Panc1 (cell line): Measurements from ENCODE around the gene SAMD4A.

Source experiments
- POLR2AphosphoS5 ChIP-seq: IDR thresholded peaks from 2 replicates; pipeline ENCODE4 v1.6.1; 2012; ENCODE audit warnings: mild to moderate bottlenecking, low read depth, low read length, moderate library complexity
- SIN3A ChIP-seq: IDR thresholded peaks from 2 replicates; pipeline ENCODE4 v1.6.1; 2012; ENCODE audit warnings: low read depth, mild to moderate bottlenecking, low read length, moderate library complexity, borderline replicate concordance; ENCODE audit not compliant: insufficient read depth
- TCF7L2 ChIP-seq: IDR thresholded peaks from 2 replicates; pipeline ENCODE4 v1.6.1; 2011; ENCODE audit warnings: mild to moderate bottlenecking, low read depth, low read length, inconsistent platforms
- TF ChIP-seq, protein P1 (sequence below): fragments of 450-650 bp; IDR thresholded peaks from 2 replicates; pipeline ENCODE4 v1.5.1; 2017; ENCODE audit warnings: mild to moderate bottlenecking
- TF ChIP-seq, protein P2 (sequence below), 2 experiments: IDR thresholded peaks; 2 replicates each; pipeline ENCODE4 v1.6.1; 2011 to 2012; ENCODE audit warnings: low read depth in 2 of 2, control low read depth in 1 of 2, low read length in 1 of 2, mild to moderate bottlenecking in 1 of 2, moderate library complexity in 1 of 2; ENCODE audit not compliant: insufficient read depth in 1 of 2

DNA sequence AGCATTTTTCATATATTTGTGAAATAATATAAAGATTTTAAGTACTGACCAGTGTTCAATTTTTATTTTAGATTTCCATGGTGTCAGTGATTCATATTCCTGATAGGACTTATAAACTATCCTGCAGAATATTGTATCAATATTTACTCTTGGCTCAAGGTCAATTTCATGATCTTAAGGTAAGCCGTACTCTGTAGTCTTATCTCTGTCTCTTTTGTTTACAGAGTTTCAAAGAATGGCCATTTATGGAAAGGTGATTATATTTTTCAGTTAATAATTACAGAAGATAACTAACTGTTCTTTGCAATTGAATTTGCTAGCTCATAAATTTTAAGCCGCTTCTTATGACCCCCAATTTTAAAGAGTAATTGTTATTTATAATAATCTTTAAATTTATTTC is 29.3 kb upstream of the SAMD4A start:
- TF ChIP-seq, protein P1, sequence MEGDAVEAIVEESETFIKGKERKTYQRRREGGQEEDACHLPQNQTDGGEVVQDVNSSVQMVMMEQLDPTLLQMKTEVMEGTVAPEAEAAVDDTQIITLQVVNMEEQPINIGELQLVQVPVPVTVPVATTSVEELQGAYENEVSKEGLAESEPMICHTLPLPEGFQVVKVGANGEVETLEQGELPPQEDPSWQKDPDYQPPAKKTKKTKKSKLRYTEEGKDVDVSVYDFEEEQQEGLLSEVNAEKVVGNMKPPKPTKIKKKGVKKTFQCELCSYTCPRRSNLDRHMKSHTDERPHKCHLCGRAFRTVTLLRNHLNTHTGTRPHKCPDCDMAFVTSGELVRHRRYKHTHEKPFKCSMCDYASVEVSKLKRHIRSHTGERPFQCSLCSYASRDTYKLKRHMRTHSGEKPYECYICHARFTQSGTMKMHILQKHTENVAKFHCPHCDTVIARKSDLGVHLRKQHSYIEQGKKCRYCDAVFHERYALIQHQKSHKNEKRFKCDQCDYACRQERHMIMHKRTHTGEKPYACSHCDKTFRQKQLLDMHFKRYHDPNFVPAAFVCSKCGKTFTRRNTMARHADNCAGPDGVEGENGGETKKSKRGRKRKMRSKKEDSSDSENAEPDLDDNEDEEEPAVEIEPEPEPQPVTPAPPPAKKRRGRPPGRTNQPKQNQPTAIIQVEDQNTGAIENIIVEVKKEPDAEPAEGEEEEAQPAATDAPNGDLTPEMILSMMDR = no peak
- TF ChIP-seq POLR2AphosphoS5 (no peak), SIN3A (no peak), TCF7L2 (no peak)
- TF ChIP-seq, protein P2, sequence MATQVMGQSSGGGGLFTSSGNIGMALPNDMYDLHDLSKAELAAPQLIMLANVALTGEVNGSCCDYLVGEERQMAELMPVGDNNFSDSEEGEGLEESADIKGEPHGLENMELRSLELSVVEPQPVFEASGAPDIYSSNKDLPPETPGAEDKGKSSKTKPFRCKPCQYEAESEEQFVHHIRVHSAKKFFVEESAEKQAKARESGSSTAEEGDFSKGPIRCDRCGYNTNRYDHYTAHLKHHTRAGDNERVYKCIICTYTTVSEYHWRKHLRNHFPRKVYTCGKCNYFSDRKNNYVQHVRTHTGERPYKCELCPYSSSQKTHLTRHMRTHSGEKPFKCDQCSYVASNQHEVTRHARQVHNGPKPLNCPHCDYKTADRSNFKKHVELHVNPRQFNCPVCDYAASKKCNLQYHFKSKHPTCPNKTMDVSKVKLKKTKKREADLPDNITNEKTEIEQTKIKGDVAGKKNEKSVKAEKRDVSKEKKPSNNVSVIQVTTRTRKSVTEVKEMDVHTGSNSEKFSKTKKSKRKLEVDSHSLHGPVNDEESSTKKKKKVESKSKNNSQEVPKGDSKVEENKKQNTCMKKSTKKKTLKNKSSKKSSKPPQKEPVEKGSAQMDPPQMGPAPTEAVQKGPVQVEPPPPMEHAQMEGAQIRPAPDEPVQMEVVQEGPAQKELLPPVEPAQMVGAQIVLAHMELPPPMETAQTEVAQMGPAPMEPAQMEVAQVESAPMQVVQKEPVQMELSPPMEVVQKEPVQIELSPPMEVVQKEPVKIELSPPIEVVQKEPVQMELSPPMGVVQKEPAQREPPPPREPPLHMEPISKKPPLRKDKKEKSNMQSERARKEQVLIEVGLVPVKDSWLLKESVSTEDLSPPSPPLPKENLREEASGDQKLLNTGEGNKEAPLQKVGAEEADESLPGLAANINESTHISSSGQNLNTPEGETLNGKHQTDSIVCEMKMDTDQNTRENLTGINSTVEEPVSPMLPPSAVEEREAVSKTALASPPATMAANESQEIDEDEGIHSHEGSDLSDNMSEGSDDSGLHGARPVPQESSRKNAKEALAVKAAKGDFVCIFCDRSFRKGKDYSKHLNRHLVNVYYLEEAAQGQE (IDR thresholded peaks at IDR 0.05; ENCODE audit: insufficient read depth in 1 of 2, low read depth in 2 of 2, low read length in 1 of 2) = no peak
